Smooth muscle cell of the brain vasculature (primary cell): ENCODE data around the gene SMPX.
"Not testable (repeated sequence)": the region's sequence is repeated elsewhere in the genome, so short reads cannot be mapped to it uniquely, and the experiment has no call there.

Experiments used
- DNase-seq: peaks from one replicate; pipeline ENCODE4 v3.0.0-alpha.2; 2012; ENCODE audit warnings: low read depth, low spot score

The SMPX gene

GRCh38 chrX:21757960-21758359 lies at the start of gene SMPX:
Gene SMPX (minus strand): TSS chrX:21758116. CDS start chrX:21754290, 3,826 bp downstream.
- DNase-seq = no peak

GRCh38 chrX:21806691-21807090 lies 48.8 kb upstream of the SMPX start:
- DNase-seq = no peak

- no peak for DNase-seq
Measured at GRCh38 chrX:21802839-21803238, 44.9 kb upstream of the SMPX start.

- DNase-seq = no peak
Measured at GRCh38 chrX:21802054-21802670, 44.2 kb upstream of the SMPX start.

- DNase-seq = no peak
Measured at GRCh38 chrX:21800344-21800770, 42.4 kb upstream of the SMPX start.

- no peak for DNase-seq
Measured at GRCh38 chrX:21799767-21800166, 41.9 kb upstream of the SMPX start.

GRCh38 chrX:21798677-21799219 lies 40.8 kb upstream of the SMPX start:
- DNase-seq = peak; percentile 13

- no peak for DNase-seq
Measured at GRCh38 chrX:21781976-21782375, 24.1 kb upstream of the SMPX start.

GRCh38 chrX:21781525-21781924 lies 23.6 kb upstream of the SMPX start:
- no peak for DNase-seq

GRCh38 chrX:21779095-21779494 lies 21.2 kb upstream of the SMPX start:
- DNase-seq = no peak

- DNase-seq = no peak
Measured at GRCh38 chrX:21778236-21778635, 20.3 kb upstream of the SMPX start.

- not testable (repeated sequence) for DNase-seq
Measured at GRCh38 chrX:21775128-21775527, 17.2 kb upstream of the SMPX start.

- not testable (repeated sequence) for DNase-seq
Measured at GRCh38 chrX:21773036-21773435, 15.1 kb upstream of the SMPX start.

- DNase-seq = no peak
Measured at GRCh38 chrX:21770631-21771321, 12.9 kb upstream of the SMPX start.

GRCh38 chrX:21766101-21766500 lies 8.2 kb upstream of the SMPX start:
- no peak for DNase-seq

- no peak for DNase-seq
Measured at GRCh38 chrX:21764008-21764407, 6.1 kb upstream of the SMPX start.

- no peak for DNase-seq
Measured at GRCh38 chrX:21758488-21758887, 572 bp upstream of the SMPX start.

GRCh38 chrX:21756785-21757529 lies 959 bp downstream of the SMPX start:
- DNase-seq = no peak

- DNase-seq = no peak
Measured at GRCh38 chrX:21749924-21750323, 8.0 kb downstream of the SMPX start.

GRCh38 chrX:21748235-21748634 lies 9.7 kb downstream of the SMPX start:
- no peak for DNase-seq

- no peak for DNase-seq
Measured at GRCh38 chrX:21747558-21747957, 10.4 kb downstream of the SMPX start.

- no peak for DNase-seq
Measured at GRCh38 chrX:21745756-21746155, 12.2 kb downstream of the SMPX start.
